ENCODE measurements around the gene RHOD.

DNA sequence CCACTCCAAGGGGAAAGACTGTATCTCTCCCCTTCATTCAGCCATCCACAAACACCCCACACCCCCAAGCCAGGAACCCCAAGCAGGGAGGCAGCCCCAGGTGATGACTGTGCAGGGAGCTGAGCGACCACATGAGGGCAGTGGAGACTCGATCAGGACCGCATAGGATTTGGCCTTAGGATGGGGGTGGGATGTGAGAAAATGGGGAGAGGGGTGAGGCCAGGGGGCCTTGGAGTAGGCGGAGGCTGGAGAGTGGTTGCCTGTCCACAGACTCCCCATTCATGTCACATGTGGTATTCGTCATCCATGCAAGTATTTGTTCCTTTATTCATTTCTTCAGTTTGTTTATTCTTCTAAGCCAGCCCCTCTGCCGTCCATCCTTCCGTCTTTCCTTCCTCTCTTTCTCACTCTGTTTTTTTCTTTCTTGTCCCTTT is 2.7 kb upstream of the RHOD start:
- TF ChIP-seq SUZ12 (IDR thresholded peaks at IDR 0.05; ENCODE audit: extremely low read depth, insufficient read depth, insufficient read length): no peak
- TF ChIP-seq ZNF274 (IDR thresholded peaks at IDR 0.05; ENCODE audit: low read depth, low read length): no peak
